Adrenal gland (tissue), 5 donors: ENCODE data around the gene ELMOD3.

Experiments
- CTCF ChIP-seq, 6 experiments: fragments of 450-650 bp in 4 of 6; fragments of 200-600 bp in 2 of 6; sonication (generic) in 1 of 6; IDR thresholded peaks; 1 replicate in 5 of 6; 2 replicates in 1 of 6; pipeline versions ENCODE4 v1.5.1 to v1.8.0; 2016 to 2021; ENCODE audit warnings: antibody characterized with exemption in 6 of 6, mild to moderate bottlenecking in 2 of 6, moderate library complexity in 1 of 6
- POLR2A ChIP-seq, 2 donors: fragments of 450-650 bp; IDR thresholded peaks; one replicate each; pipeline ENCODE4 v1.6.1; 2017; ENCODE audit warnings: antibody characterized with exemption in 2 of 2, mild to moderate bottlenecking in 2 of 2, moderate library complexity in 1 of 2
- donor health status: DM: no; HTN: no; CAD: no.

GRCh38 chr2:85376291-85377065, 21.9 kb downstream of the ELMOD3 start:
- TF ChIP-seq CTCF (IDR thresholded peaks at IDR 0.05) (no peak), POLR2A (IDR thresholded peaks at IDR 0.05) (no peak)
